Endothelial cell of hepatic sinusoid (primary cell): ENCODE data around the gene ILKAP.

Experiments
- in situ Hi-C: cut with HindIII; loops from 2 replicates; pipeline ENCODE4 v1.10.0; 2017; ENCODE audit warnings: low sequenced_read_pairs

The ILKAP gene

GRCh38 chr2:238237431-238238135 is 34.1 kb upstream of the ILKAP start:
- in situ Hi-C loops, result no loop called here

- in situ Hi-C loops, result no loop called here
These were observed 33.1 kb upstream of the ILKAP start for GRCh38 chr2:238236571-238236970.

GRCh38 chr2:238235856-238236255 is 32.4 kb upstream of the ILKAP start:
- in situ Hi-C loops, result no loop called here

- in situ Hi-C loops, result no loop called here
These were observed 31.8 kb upstream of the ILKAP start for GRCh38 chr2:238235331-238235732.

GRCh38 chr2:238233625-238234024 is 30.1 kb upstream of the ILKAP start:
- in situ Hi-C loops, result no loop called here

GRCh38 chr2:238231809-238232208 is 28.3 kb upstream of the ILKAP start:
- in situ Hi-C loops, result no loop called here

GRCh38 chr2:238231251-238231793 is 27.8 kb upstream of the ILKAP start:
- in situ Hi-C loops, result no loop called here

- in situ Hi-C loops, result no loop called here
These were observed 27.2 kb upstream of the ILKAP start for GRCh38 chr2:238230699-238231098.

- in situ Hi-C loops, result loop anchor here (5.0 kb wide), 1 partner anchor 46 kb away; no protein-coding TSS in a partner anchor
These were observed 25.2 kb upstream of the ILKAP start for GRCh38 chr2:238228700-238229099.

GRCh38 chr2:238227587-238228032 is 24.1 kb upstream of the ILKAP start:
- in situ Hi-C loops, result loop anchor here (5.0 kb wide), 1 partner anchor 45 kb away; no protein-coding TSS in a partner anchor

GRCh38 chr2:238226698-238227586 is 23.4 kb upstream of the ILKAP start:
- in situ Hi-C loops, result loop anchor here (5.0 kb wide), 1 partner anchor 45 kb away; no protein-coding TSS in a partner anchor

GRCh38 chr2:238225911-238226697 is 22.6 kb upstream of the ILKAP start:
- in situ Hi-C loops, result loop anchor here (5.0 kb wide), 1 partner anchor 44 kb away; no protein-coding TSS in a partner anchor

GRCh38 chr2:238225121-238225520 is 21.6 kb upstream of the ILKAP start:
- in situ Hi-C loops, result loop anchor here (5.0 kb wide), 1 partner anchor 43 kb away; no protein-coding TSS in a partner anchor

- in situ Hi-C loops, result loop anchor here (5.0 kb wide), 1 partner anchor 42 kb away; no protein-coding TSS in a partner anchor
These were observed 21.0 kb upstream of the ILKAP start for GRCh38 chr2:238224356-238225035.

GRCh38 chr2:238220892-238221521 is 17.5 kb upstream of the ILKAP start:
- in situ Hi-C loops, result no loop called here

GRCh38 chr2:238220274-238220891 is 16.9 kb upstream of the ILKAP start:
- in situ Hi-C loops, result no loop called here

GRCh38 chr2:238216651-238217184 is 13.2 kb upstream of the ILKAP start:
- in situ Hi-C loops, result no loop called here

- in situ Hi-C loops, result no loop called here
These were observed 3.5 kb upstream of the ILKAP start for GRCh38 chr2:238207006-238207405.
